Endothelial cell of umbilical vein (primary cell): Measurements from ENCODE around the gene UBL5. TPM values are rescaled to one million over a fixed set of nuclear protein-coding genes. Genes with fewer than 3 reads are reported as not detected.

ENCODE experiments used
- BruUV-seq: library from RNA; stranded (reverse); fragments of 400-500 nt; replicated peaks from 2 replicates; lab custom pipeline; 2021; lab: Mats Ljungman, UMichigan
- CTCF ChIA-PET: fragments of 300-600, 350-600 bp; sonication (Branson Sonifier 250); formaldehyde crosslinking; loops from one replicate; lab custom pipeline; 2021; ENCODE audit warnings: antibody characterized with exemption, inconsistent platforms; lab: Charles Lee
- POLR2A ChIA-PET: fragments of 300-600, 350-600 bp; sonication (Branson Sonifier 250); formaldehyde crosslinking; loops from one replicate; lab custom pipeline; 2021; ENCODE audit warnings: antibody characterized with exemption, inconsistent platforms; lab: Charles Lee
- DNase-seq: peaks from one replicate; pipeline ENCODE4 v3.0.0-alpha.2; 2011; ENCODE audit warnings: low read depth, low spot score
- FAIRE-seq: peaks from 2 replicates; lab custom pipeline; 2011; peaks lifted over from hg19 to GRCh38; lab: Jason Lieb, UNC
- H2AFZ ChIP-seq: 2 replicates; pipeline ENCODE4 v1.6.0; 2012; ENCODE audit warnings: low read depth, low read length, control low read depth, inconsistent platforms
- H3K27ac ChIP-seq: 2 replicates; pipeline ENCODE4 v1.5.1; 2011; ENCODE audit warnings: low read depth, mild to moderate bottlenecking, control low read depth, low read length, moderate library complexity; ENCODE audit not compliant: insufficient read depth
- H3K27me3 ChIP-seq, 2 experiments: 2 replicates each; pipeline versions ENCODE4 v1.6.0 to v1.6.1; 2011; ENCODE audit warnings: low read length in 2 of 2, mixed read lengths in 1 of 2; ENCODE audit not compliant: control insufficient read depth in 2 of 2, insufficient read depth in 2 of 2
- H3K36me3 ChIP-seq, 2 experiments: 2 replicates in 1 of 2; 3 replicates in 1 of 2; pipeline ENCODE4 v1.5.1; 2011; ENCODE audit warnings: low read length in 2 of 2, mild to moderate bottlenecking in 1 of 2, moderate library complexity in 1 of 2; ENCODE audit not compliant: control insufficient read depth in 2 of 2, insufficient read depth in 2 of 2; ENCODE audit errors: extremely low read depth in 1 of 2
- H3K4me1 ChIP-seq: 3 replicates; pipeline ENCODE4 v1.5.1; 2011; ENCODE audit warnings: mild to moderate bottlenecking, low read length; ENCODE audit not compliant: control insufficient read depth, insufficient read depth; ENCODE audit errors: extremely low read depth
- H3K4me2 ChIP-seq: 2 replicates; pipeline ENCODE4 v1.6.1; 2011; ENCODE audit warnings: low read length, control low read depth, mixed read lengths; ENCODE audit not compliant: insufficient read depth
- H3K4me3 ChIP-seq, 3 experiments: fragments of 200-600 bp in 1 of 3; sonication (generic), shearing (Covaris generic) in 1 of 3; replicated peaks in 1 of 3; 2 replicates each; pipeline ENCODE4 v1.5.1; 2011 to 2016; ENCODE audit warnings: control low read depth in 3 of 3, low read length in 3 of 3, mild to moderate bottlenecking in 2 of 3, inconsistent platforms in 1 of 3, low read depth in 1 of 3, moderate library complexity in 1 of 3; ENCODE audit not compliant: insufficient read depth in 1 of 3
- H3K79me2 ChIP-seq: 2 replicates; pipeline ENCODE4 v1.6.0; 2012; ENCODE audit warnings: low read length, inconsistent platforms; ENCODE audit not compliant: control insufficient read depth, insufficient read depth
- H3K9ac ChIP-seq: replicated peaks from 2 replicates; pipeline ENCODE3; 2011; ENCODE audit warnings: low read length, control low read depth; ENCODE audit not compliant: insufficient read depth; ENCODE audit errors: extremely low read depth
- H3K9me1 ChIP-seq: replicated peaks from 3 replicates; pipeline ENCODE4 v1.6.0; 2011; ENCODE audit warnings: mild to moderate bottlenecking, low read length; ENCODE audit not compliant: control insufficient read depth, insufficient read depth; ENCODE audit errors: extremely low read depth
- H3K9me3 ChIP-seq: replicated peaks from 2 replicates; pipeline ENCODE4 v1.5.1; 2012; ENCODE audit warnings: low read length, inconsistent platforms; ENCODE audit not compliant: control insufficient read depth, insufficient read depth
- H4K20me1 ChIP-seq: replicated peaks from 2 replicates; pipeline ENCODE3; 2011; ENCODE audit warnings: mild to moderate bottlenecking, low read length; ENCODE audit not compliant: control insufficient read depth, insufficient read depth; ENCODE audit errors: extremely low read depth
- CTCF ChIP-seq, 2 donors: IDR thresholded peaks; 1 replicate in 1 of 2; 2 replicates in 1 of 2; pipeline ENCODE4 v1.5.1; 2011; ENCODE audit warnings: low read length in 2 of 2, mild to moderate bottlenecking in 2 of 2, moderate library complexity in 2 of 2, control low read depth in 1 of 2, inconsistent platforms in 1 of 2, low read depth in 1 of 2; ENCODE audit not compliant: insufficient read depth in 1 of 2; ENCODE audit errors: extremely low read depth in 1 of 2
- EZH2 ChIP-seq: IDR thresholded peaks from 2 replicates; pipeline ENCODE4 v1.6.1; 2012; ENCODE audit warnings: borderline replicate concordance, low read depth, mild to moderate bottlenecking, moderate library complexity, low read length, inconsistent platforms; ENCODE audit not compliant: severe bottlenecking
- FOS ChIP-seq: IDR thresholded peaks from 2 replicates; pipeline ENCODE4 v1.6.1; 2011; ENCODE audit warnings: mild to moderate bottlenecking, low read length, moderate library complexity, borderline replicate concordance; ENCODE audit not compliant: insufficient read depth
- GATA2 ChIP-seq: IDR thresholded peaks from 2 replicates; pipeline ENCODE4 v1.7.0; 2011; ENCODE audit warnings: low read depth, mild to moderate bottlenecking, moderate library complexity, mixed read lengths, low read length; ENCODE audit not compliant: insufficient read length, insufficient read depth
- JUN ChIP-seq: IDR thresholded peaks from 2 replicates; pipeline ENCODE4 v1.6.1; 2011; ENCODE audit warnings: borderline replicate concordance, low read depth; ENCODE audit not compliant: insufficient read length, insufficient read depth
- MAX ChIP-seq: IDR thresholded peaks from 2 replicates; pipeline ENCODE4 v1.6.1; 2011; ENCODE audit not compliant: insufficient read depth, insufficient read length
- MYC ChIP-seq: IDR thresholded peaks from one replicate; pipeline ENCODE4 v1.6.1; 2011; ENCODE audit warnings: mild to moderate bottlenecking, low read depth, low read length
- POLR2A ChIP-seq: IDR thresholded peaks from 2 replicates; pipeline ENCODE4 v1.6.1; 2012; ENCODE audit warnings: low read depth, mild to moderate bottlenecking, control low read depth, low read length
- POLR2AphosphoS5 ChIP-seq: IDR thresholded peaks from 2 replicates; pipeline ENCODE4 v1.6.1; 2012; ENCODE audit warnings: low read depth, mild to moderate bottlenecking, control low read depth, low read length, moderate library complexity; ENCODE audit not compliant: insufficient read depth
- dilution Hi-C: fragments of 300-500 bp; cut with MboI; formaldehyde crosslinking; loops from one replicate; pipeline ENCODE4 v1.15.0; 2019; ENCODE audit warnings: low sequenced_read_pairs; ENCODE audit not compliant: extremely low pct_ligation_motif_present
- intact Hi-C: fragments of 100-400 bp; cut with micrococcal nuclease; formaldehyde crosslinking; loops from one replicate; pipeline ENCODE4 v1.10.0; 2022
- polyA plus RNA-seq, 4 experiments: library from polyadenylated mRNA; depleted of rRNA in 3 of 4; stranded (reverse) in 3 of 4; unstranded in 1 of 4; fragments of >200 nt; gene quantifications; 2 replicates each; pipeline versions ENCODE4 v1.2.1 to v1.2.3, GENCODE V29; 2011 to 2012; ENCODE audit warnings: missing spikeins in 1 of 4
- total RNA-seq: library from RNA; stranded (reverse); gene quantifications from 2 replicates; pipeline ENCODE4 v1.2.3, GENCODE V29; 2021

The UBL5 gene
- total and polyA plus RNA-seq, 2 donors (not counting 3 experiments of a cell fraction or from before 2014, with no cell fraction given), result 351 to 1,226 TPM

GRCh38 chr19:9857076-9857721 is 29.5 kb downstream of the UBL5 start:
- DNase-seq, result no peak
- Histone ChIP-seq H3K36me3 (no peaks in the 10 kb centered on the region), H3K9me3 (no peaks in the 10 kb centered on the region), H3K79me2 (no peaks in the 10 kb centered on the region), H3K9me1 (no peaks in the 10 kb centered on the region), H3K4me3 (no peak overlapping the region), H4K20me1 (no peaks in the 10 kb centered on the region), H3K4me1 (peaks cover 5% of the 10 kb centered on the region), H2AFZ (no peak overlapping the region), H3K4me2 (no peak overlapping the region), H3K9ac (no peak overlapping the region), H3K27me3 (no peaks in the 10 kb centered on the region), H3K27ac (no peak overlapping the region)
- BruUV-seq, result no TSS peak
- TF ChIP-seq POLR2AphosphoS5 (no peak), POLR2A (no peak), FOS (no peak), GATA2 (no peak), EZH2 (no peak), MYC (no peak), MAX (no peak), CTCF (IDR thresholded peaks at IDR 0.05; ENCODE audit: extremely low read depth in 1 of 2, insufficient read depth in 1 of 2, low read depth in 1 of 2, low read length in 2 of 2) (no peak), JUN (no peak)
- ChIA-PET CTCF (interaction anchor here (1.1 kb wide), 1 partner anchor 18 kb away, joined by 3 read pairs; no protein-coding TSS in a partner anchor), POLR2A (no interaction called here)
- dilution Hi-C loops (no loop called here), intact Hi-C loops (no loop called here)
- no peak for FAIRE-seq
